Keratinocyte (primary cell): ENCODE data around the gene SYNGR1. TPM values are rescaled to one million over a fixed set of nuclear protein-coding genes. Genes with fewer than 3 reads are reported as not detected.

Source experiments
- DNase-seq: peaks from one replicate; pipeline ENCODE4 v3.0.0-alpha.2; 2011; ENCODE audit warnings: low read depth, missing footprints, low spot score
- FAIRE-seq: peaks from 2 replicates; lab custom pipeline; 2011; peaks lifted over from hg19 to GRCh38; lab: Jason Lieb, UNC
- H2AFZ ChIP-seq: 2 replicates; pipeline ENCODE4 v1.6.0; 2012; ENCODE audit warnings: low read length, control low read depth, inconsistent platforms; ENCODE audit not compliant: control insufficient read depth
- H3K27ac ChIP-seq: 2 replicates; pipeline ENCODE4 v1.5.1; 2011; ENCODE audit warnings: low read length; ENCODE audit not compliant: control insufficient read depth, insufficient read depth
- H3K27me3 ChIP-seq: 3 replicates; pipeline ENCODE4 v1.6.0; 2011; ENCODE audit warnings: low read length; ENCODE audit not compliant: control insufficient read depth, insufficient read depth; ENCODE audit errors: extremely low read depth
- H3K36me3 ChIP-seq, 2 experiments: 2 replicates in 1 of 2; 3 replicates in 1 of 2; pipeline ENCODE4 v1.5.1; 2011; ENCODE audit warnings: low read length in 2 of 2, mild to moderate bottlenecking in 1 of 2; ENCODE audit not compliant: control insufficient read depth in 2 of 2, insufficient read depth in 2 of 2; ENCODE audit errors: extremely low read depth in 1 of 2
- H3K4me1 ChIP-seq: 3 replicates; pipeline ENCODE4 v1.5.1; 2011; ENCODE audit warnings: low read length; ENCODE audit not compliant: control insufficient read depth, insufficient read depth; ENCODE audit errors: extremely low read depth
- H3K4me2 ChIP-seq: 3 replicates; pipeline ENCODE4 v1.6.0; 2011; ENCODE audit warnings: low read depth, low read length; ENCODE audit not compliant: control insufficient read depth, insufficient read depth; ENCODE audit errors: extremely low read depth
- H3K4me3 ChIP-seq, 3 experiments: fragments of 200-600 bp in 1 of 3; sonication (generic) in 1 of 3; 2 replicates in 2 of 3; 3 replicates in 1 of 3; pipeline ENCODE4 v1.5.1; 2011 to 2016; ENCODE audit warnings: low read length in 3 of 3, mild to moderate bottlenecking in 3 of 3, control low read depth in 2 of 3, inconsistent platforms in 1 of 3, low read depth in 1 of 3, mixed read lengths in 1 of 3, mixed run types in 1 of 3, moderate library complexity in 1 of 3; ENCODE audit not compliant: control insufficient read depth in 2 of 3, insufficient read depth in 2 of 3; ENCODE audit errors: extremely low read depth in 1 of 3
- H3K79me2 ChIP-seq: 2 replicates; pipeline ENCODE4 v1.6.0; 2012; ENCODE audit warnings: low read length; ENCODE audit not compliant: control insufficient read depth, insufficient read depth
- H3K9ac ChIP-seq: 3 replicates; pipeline ENCODE4 v1.6.0; 2011; ENCODE audit warnings: low read length; ENCODE audit not compliant: control insufficient read depth, insufficient read depth; ENCODE audit errors: extremely low read depth
- H3K9me1 ChIP-seq: 3 replicates; pipeline ENCODE4 v1.6.0; 2011; ENCODE audit warnings: low read length; ENCODE audit not compliant: control insufficient read depth, insufficient read depth; ENCODE audit errors: extremely low read depth
- H3K9me3 ChIP-seq: 2 replicates; pipeline ENCODE4 v1.5.1; 2012; ENCODE audit warnings: low read depth, low read length; ENCODE audit not compliant: control insufficient read depth
- H4K20me1 ChIP-seq: 3 replicates; pipeline ENCODE4 v1.6.0; 2011; ENCODE audit warnings: low read length; ENCODE audit not compliant: control insufficient read depth, insufficient read depth; ENCODE audit errors: extremely low read depth
- CTCF ChIP-seq, 3 experiments: IDR thresholded peaks in 1 of 3; conservative IDR thresholded peaks in 1 of 3; optimal IDR thresholded peaks in 1 of 3; 2 replicates in 2 of 3; 3 replicates in 1 of 3; pipeline versions ENCODE3 to v1.5.1; 2011; ENCODE audit warnings: low read length in 3 of 3, mild to moderate bottlenecking in 3 of 3, moderate library complexity in 2 of 3, control low read depth in 1 of 3, inconsistent platforms in 1 of 3; ENCODE audit not compliant: insufficient read depth in 2 of 3; ENCODE audit errors: extremely low read depth in 1 of 3
- EZH2 ChIP-seq: IDR thresholded peaks from one replicate; pipeline ENCODE4 v1.6.1; 2012; ENCODE audit warnings: inconsistent platforms, mild to moderate bottlenecking, low read length, moderate library complexity
- dilution Hi-C: fragments of 300-500 bp; cut with MboI; formaldehyde crosslinking; loops from one replicate; pipeline ENCODE4 v1.7.0; 2020; ENCODE audit warnings: low sequenced_read_pairs; ENCODE audit not compliant: extremely low pct_ligation_motif_present
- polyA plus RNA-seq, 5 experiments: library from polyadenylated mRNA; depleted of rRNA in 3 of 5; stranded (reverse) in 3 of 5; stranded (forward) in 1 of 5; unstranded in 1 of 5; fragments of >200 nt; gene quantifications; 1 replicate in 1 of 5; 2 replicates in 3 of 5; 3 replicates in 1 of 5; pipeline versions ENCODE4 v1.2.1 to v1.2.3, GENCODE V29; 2011 to 2012; ENCODE audit warnings: missing spikeins in 2 of 5, low read depth in 1 of 5, low replicate concordance in 1 of 5

Gene SYNGR1
- polyA plus RNA-seq, 1 donor (not counting 4 experiments of a cell fraction or from before 2014, with no cell fraction given) = 0.63 TPM

GRCh38 chr22:39302431-39302960 is 47.3 kb upstream of the SYNGR1 start:
- Histone ChIP-seq H3K79me2 (no peaks in the 10 kb centered on the region), H2AFZ (no peak overlapping the region), H3K27me3 (no peaks in the 10 kb centered on the region), H3K4me3 (no peak overlapping the region), H4K20me1 (no peaks in the 10 kb centered on the region), H3K36me3 (no peaks in the 10 kb centered on the region), H3K9ac (no peak overlapping the region), H3K9me3 (no peaks in the 10 kb centered on the region), H3K4me2 (no peak overlapping the region), H3K9me1 (no peaks in the 10 kb centered on the region), H3K27ac (no peak overlapping the region), H3K4me1 (peaks cover 17% of the 10 kb centered on the region)
- TF ChIP-seq EZH2 = no peak
- no peak for TF ChIP-seq CTCF (optimal IDR thresholded peaks at IDR 0.05 in 1 of 3, IDR thresholded peaks at IDR 0.05 in 1 of 3, conservative IDR thresholded peaks at IDR 0.05 in 1 of 3; ENCODE audit: extremely low read depth in 1 of 3, insufficient read depth in 2 of 3, low read length in 3 of 3)
- DNase-seq (no peak), FAIRE-seq (no peak)
- dilution Hi-C loops = no loop called here

- H3K27me3 ChIP-seq = no peaks in the 10 kb centered on the region
- H3K9me1 ChIP-seq = no peaks in the 10 kb centered on the region
- H4K20me1 ChIP-seq = no peaks in the 10 kb centered on the region
- no peaks in the 10 kb centered on the region for H3K79me2 ChIP-seq
- H3K4me3 ChIP-seq = no peak overlapping the region
- H3K27ac ChIP-seq = no peak overlapping the region
- TF ChIP-seq CTCF (optimal IDR thresholded peaks at IDR 0.05 in 1 of 3, IDR thresholded peaks at IDR 0.05 in 1 of 3, conservative IDR thresholded peaks at IDR 0.05 in 1 of 3; ENCODE audit: extremely low read depth in 1 of 3, insufficient read depth in 2 of 3, low read length in 3 of 3) (no peak), EZH2 (no peak)
- H2AFZ ChIP-seq = no peak overlapping the region
- H3K9ac ChIP-seq = no peak overlapping the region
- no peak for FAIRE-seq
- no peaks in the 10 kb centered on the region for H3K9me3 ChIP-seq
- no peaks in the 10 kb centered on the region for H3K36me3 ChIP-seq
- dilution Hi-C loops = no loop called here
- peaks cover 11% of the 10 kb centered on the region for H3K4me1 ChIP-seq
- H3K4me2 ChIP-seq = no peak overlapping the region
- no peak for DNase-seq
Observed at GRCh38 chr22:39303358-39303757, 46.4 kb upstream of the SYNGR1 start.
